Measurements from ENCODE around the gene NMT2.

The NMT2 gene

GRCh38 chr10:15058689-15059088 is 109.8 kb downstream of the NMT2 start:
- no peak overlapping the region for H3K4me3 Mint-ChIP-seq
- H3K27me3 Mint-ChIP-seq: no peaks in the 10 kb centered on the region
- H3K9me3 Mint-ChIP-seq: peaks cover 10 to 14% of the 10 kb centered on the region in 2 donors
- DNase-seq (no peak), ATAC-seq (no peak)
- H3K4me1 Mint-ChIP-seq: no peaks in the 10 kb centered on the region
- H3K27ac Mint-ChIP-seq: no peak overlapping the region
